Forelimb muscle (tissue), 1 donor: Measurements from ENCODE around the gene GRIP1. TPM values are rescaled to one million over a fixed set of nuclear protein-coding genes. Genes with fewer than 3 reads are reported as not detected.
A peak's percentile ranks its signal among the peaks of the same experiment; 100 is the strongest.

Source experiments
- DNase-seq: peaks from one replicate; pipeline ENCODE4 v3.0.0-alpha.2; 2013; ENCODE audit warnings: low read depth
- polyA plus RNA-seq: library from polyadenylated mRNA; unstranded; fragments of 120-200 nt; gene quantifications from one replicate; pipeline ENCODE4 v1.2.1, GENCODE V29; 2013; ENCODE audit not compliant: insufficient read length

GRIP1 gene
- polyA plus RNA-seq, 1 donor = 1.1 TPM

GRCh38 chr12:66693901-66694513 is 15.1 kb upstream of the GRIP1 start:
- peak; percentile 46 for DNase-seq

- DNase-seq = no peak
These were observed 14.1 kb upstream of the GRIP1 start for GRCh38 chr12:66692986-66693385.

- no peak for DNase-seq
These were observed 13.3 kb upstream of the GRIP1 start for GRCh38 chr12:66692170-66692569.

GRCh38 chr12:66688846-66689439 is 10.1 kb upstream of the GRIP1 start:
- no peak for DNase-seq

GRCh38 chr12:66684222-66684621 is 5.3 kb upstream of the GRIP1 start:
- DNase-seq = no peak

GRCh38 chr12:66683822-66684221 is 4.9 kb upstream of the GRIP1 start:
- DNase-seq = no peak

GRCh38 chr12:66683073-66683472 is 4.2 kb upstream of the GRIP1 start:
- no peak for DNase-seq

GRCh38 chr12:66679461-66680084 is 697 bp upstream of the GRIP1 start:
- peak; percentile 14 for DNase-seq

- no peak for DNase-seq
These were observed 2.6 kb downstream of the GRIP1 start for GRCh38 chr12:66676241-66676640.

- no peak for DNase-seq
These were observed 4.3 kb downstream of the GRIP1 start for GRCh38 chr12:66674495-66675122.

- DNase-seq = no peak
These were observed 9.3 kb downstream of the GRIP1 start for GRCh38 chr12:66669541-66669940.

GRCh38 chr12:66668311-66668710 is 10.6 kb downstream of the GRIP1 start:
- DNase-seq = no peak

GRCh38 chr12:66667906-66668305 is 11.0 kb downstream of the GRIP1 start:
- no peak for DNase-seq

GRCh38 chr12:66666481-66666880 is 12.4 kb downstream of the GRIP1 start:
- DNase-seq = no peak

- DNase-seq = no peak
These were observed 13.4 kb downstream of the GRIP1 start for GRCh38 chr12:66665435-66665985.

GRCh38 chr12:66664076-66664475 is 14.8 kb downstream of the GRIP1 start:
- DNase-seq = no peak

- DNase-seq = no peak
These were observed 15.3 kb downstream of the GRIP1 start for GRCh38 chr12:66663611-66664010.

GRCh38 chr12:66662729-66663128 is 16.1 kb downstream of the GRIP1 start:
- DNase-seq = no peak

- DNase-seq = no peak
These were observed 16.7 kb downstream of the GRIP1 start for GRCh38 chr12:66662179-66662578.

- no peak for DNase-seq
These were observed 17.5 kb downstream of the GRIP1 start for GRCh38 chr12:66661357-66661756.

GRCh38 chr12:66653796-66654195 is 25.1 kb downstream of the GRIP1 start:
- DNase-seq = no peak

- DNase-seq = no peak
These were observed 30.7 kb downstream of the GRIP1 start for GRCh38 chr12:66648033-66648735.
